MM.1S (cell line): Measurements from ENCODE around the gene CHD6.

Source experiments
- CTCF ChIP-seq: fragments of 300-600 bp; sonication (generic); IDR thresholded peaks from 2 replicates; pipeline ENCODE4 v1.5.1; 2016; ENCODE audit warnings: antibody characterized with exemption, low read length, mixed read lengths
- EZH2 ChIP-seq: fragments of 300-600 bp; sonication (generic); optimal IDR thresholded peaks from 2 replicates; pipeline ENCODE3; 2017; ENCODE audit warnings: low read depth, mild to moderate bottlenecking, antibody characterized with exemption, low read length, mixed read lengths
- EZH2phosphoT487 ChIP-seq: fragments of 300-600 bp; sonication (generic); IDR thresholded peaks from 2 replicates; pipeline ENCODE4 v1.6.1; 2018; ENCODE audit warnings: antibody characterized with exemption, low read length

- no peak for TF ChIP-seq EZH2
- no peak for TF ChIP-seq CTCF
- no peak for TF ChIP-seq EZH2phosphoT487
These were observed 225.9 kb downstream of the CHD6 start for GRCh38 chr20:41392295-41392694.
